Liver (tissue), 9 donors: ENCODE data around the gene EHMT1. TPM values are rescaled to one million over a fixed set of nuclear protein-coding genes. Genes with fewer than 3 reads are reported as not detected.

Experiments
- DNase-seq: peaks from one replicate; pipeline ENCODE4 v3.0.0-alpha.2; 2017; ENCODE audit warnings: low spot score
- H3K27ac ChIP-seq, 2 donors: one replicate each; pipeline ENCODE4 v1.7.0; 2013; ENCODE audit warnings: inconsistent platforms in 2 of 2, low read length in 2 of 2, control low read depth in 1 of 2, low read depth in 1 of 2, mild to moderate bottlenecking in 1 of 2
- H3K27me3 ChIP-seq, 4 donors: one replicate each; pipeline versions ENCODE4 v1.6.1 to v1.7.0; 2013; ENCODE audit warnings: low read length in 3 of 4, inconsistent platforms in 1 of 4, mild to moderate bottlenecking in 1 of 4, moderate library complexity in 1 of 4; ENCODE audit not compliant: control insufficient read depth in 4 of 4, insufficient read depth in 4 of 4
- H3K36me3 ChIP-seq, 4 donors: one replicate each; pipeline versions ENCODE4 v1.6.1 to v1.7.0; 2013; ENCODE audit warnings: low read length in 3 of 4, mild to moderate bottlenecking in 3 of 4, low read depth in 1 of 4, moderate library complexity in 1 of 4; ENCODE audit not compliant: control insufficient read depth in 4 of 4, insufficient read depth in 3 of 4
- H3K4me1 ChIP-seq, 4 donors: one replicate each; pipeline versions ENCODE4 v1.6.1 to v1.7.0; 2013; ENCODE audit warnings: low read length in 3 of 4, mild to moderate bottlenecking in 3 of 4, moderate library complexity in 1 of 4; ENCODE audit not compliant: control insufficient read depth in 4 of 4, insufficient read depth in 4 of 4
- H3K4me3 ChIP-seq, 3 donors: one replicate each; pipeline versions ENCODE4 v1.6.1 to v1.7.0; 2013; ENCODE audit warnings: low read length in 3 of 3, control low read depth in 1 of 3, low read depth in 1 of 3, mild to moderate bottlenecking in 1 of 3
- H3K9ac ChIP-seq, 2 donors: one replicate each; pipeline ENCODE4 v1.7.0; 2013; ENCODE audit warnings: low read length in 2 of 2, mild to moderate bottlenecking in 2 of 2, moderate library complexity in 2 of 2, control low read depth in 1 of 2, low read depth in 1 of 2
- H3K9me3 ChIP-seq, 4 donors: one replicate each; pipeline versions ENCODE4 v1.6.1 to v1.7.0; 2013; ENCODE audit warnings: low read length in 3 of 4; ENCODE audit not compliant: control insufficient read depth in 4 of 4
- ATF3 ChIP-seq: IDR thresholded peaks from 2 replicates; pipeline ENCODE4 v1.6.1; 2016; ENCODE audit warnings: antibody characterized with exemption
- CTCF ChIP-seq: fragments of 150-350 bp; IDR thresholded peaks from 2 replicates; pipeline ENCODE4 v1.5.1; 2017; ENCODE audit warnings: improper control_type of control experiment, low read depth, low read length; ENCODE audit not compliant: missing input control
- EGR1 ChIP-seq, 2 donors: IDR thresholded peaks; 2 replicates each; pipeline ENCODE4 v1.6.1; 2016 to 2018; ENCODE audit warnings: antibody characterized with exemption in 2 of 2, low read depth in 2 of 2
- FOXA1 ChIP-seq: IDR thresholded peaks from 2 replicates; pipeline ENCODE4 v1.6.1; 2016; ENCODE audit warnings: antibody characterized with exemption
- FOXA2 ChIP-seq: IDR thresholded peaks from 2 replicates; pipeline ENCODE4 v1.6.1; 2016; ENCODE audit warnings: antibody characterized with exemption
- GABPA ChIP-seq, 2 donors: IDR thresholded peaks in 1 of 2; conservative IDR thresholded peaks in 1 of 2; 2 replicates each; pipeline ENCODE4 v1.6.1; 2016; ENCODE audit warnings: antibody characterized with exemption in 2 of 2, mild to moderate bottlenecking in 1 of 2, moderate library complexity in 1 of 2
- HNF4A ChIP-seq, 2 donors: conservative IDR thresholded peaks; 2 replicates each; pipeline ENCODE4 v1.6.1; 2016; ENCODE audit warnings: antibody characterized with exemption in 2 of 2, mild to moderate bottlenecking in 2 of 2
- JUND ChIP-seq, 2 donors: IDR thresholded peaks; 2 replicates each; pipeline ENCODE4 v1.6.1; 2016; ENCODE audit warnings: antibody characterized with exemption in 2 of 2
- MAX ChIP-seq: IDR thresholded peaks from 2 replicates; pipeline ENCODE4 v1.6.1; 2016; ENCODE audit warnings: antibody characterized with exemption
- NR2F2 ChIP-seq: IDR thresholded peaks from 2 replicates; pipeline ENCODE4 v1.6.1; 2016; ENCODE audit warnings: antibody characterized with exemption
- RAD21 ChIP-seq, 2 donors: IDR thresholded peaks; 2 replicates each; pipeline ENCODE4 v1.6.1; 2016; ENCODE audit warnings: antibody characterized with exemption in 2 of 2, mild to moderate bottlenecking in 2 of 2
- TAF1 ChIP-seq: conservative IDR thresholded peaks from 2 replicates; pipeline ENCODE4 v1.6.1; 2016; ENCODE audit warnings: antibody characterized with exemption, mild to moderate bottlenecking
- YY1 ChIP-seq: IDR thresholded peaks from 2 replicates; pipeline ENCODE4 v1.6.1; 2016; ENCODE audit warnings: antibody characterized with exemption, mild to moderate bottlenecking
- WGBS: extraction: QIAGEN DNeasy Blood & Tissue Kit; methylation state at CpG from one replicate; pipeline ENCODE4 v1.1.7; 2013; 5-methylcytosine and 5-hydroxymethylcytosine counted together
- polyA plus RNA-seq, 2 donors: library from polyadenylated mRNA; stranded (reverse) in 1 of 2; unstranded in 1 of 2; fragments of 200-250 nt in 1 of 2; fragments of >200 nt in 1 of 2; fragmentation: Nextera tagmentation in 1 of 2; extraction: Ambion mirVana in 1 of 2; gene quantifications; one replicate each; pipeline versions ENCODE4 v1.2.1 to v1.2.3, GENCODE V29; 2013 to 2015
- total RNA-seq, 2 donors: library from RNA; depleted of rRNA; stranded (reverse); fragments of >200 nt; gene quantifications; one replicate each; pipeline ENCODE4 v1.2.3, GENCODE V29; 2014
- TF ChIP-seq, protein P1 (sequence below): IDR thresholded peaks from 2 replicates; pipeline ENCODE4 v1.6.1; 2016; ENCODE audit warnings: antibody characterized with exemption, mild to moderate bottlenecking
- donor health status: healthy.
- donor health status: healthy.
- donor health status: healthy.
- donor health status: healthy.
- donor health status: healthy.

The EHMT1 gene
- total and polyA plus RNA-seq, 4 donors = 16.1 to 48.2 (median 27.3) TPM

DNA sequence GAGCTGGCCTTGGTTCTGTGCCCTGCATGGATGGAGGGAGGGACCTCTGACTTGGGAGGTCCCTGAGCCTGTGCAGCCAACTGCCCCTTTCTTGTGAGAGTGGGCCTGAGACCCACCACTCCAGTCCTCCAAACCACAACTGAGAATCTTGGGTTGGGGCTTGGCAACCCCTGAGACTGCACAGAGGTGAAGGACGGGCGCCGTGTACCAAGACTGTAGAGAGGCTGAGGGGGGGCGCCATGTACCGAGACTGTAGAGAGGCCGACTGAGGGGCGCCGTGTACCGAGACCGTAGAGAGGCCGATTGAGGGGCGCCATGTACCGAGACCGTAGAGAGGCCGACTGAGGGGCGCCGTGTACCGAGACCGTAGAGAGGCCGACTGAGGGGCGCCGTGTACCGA is 199.5 kb downstream of the EHMT1 start:
- no peak for TF ChIP-seq RAD21 (IDR thresholded peaks at IDR 0.05)
- TF ChIP-seq ATF3 = no peak
- TF ChIP-seq EGR1 (IDR thresholded peaks at IDR 0.05; ENCODE audit: low read depth in 2 of 2) = no peak
- TF ChIP-seq, protein P1, sequence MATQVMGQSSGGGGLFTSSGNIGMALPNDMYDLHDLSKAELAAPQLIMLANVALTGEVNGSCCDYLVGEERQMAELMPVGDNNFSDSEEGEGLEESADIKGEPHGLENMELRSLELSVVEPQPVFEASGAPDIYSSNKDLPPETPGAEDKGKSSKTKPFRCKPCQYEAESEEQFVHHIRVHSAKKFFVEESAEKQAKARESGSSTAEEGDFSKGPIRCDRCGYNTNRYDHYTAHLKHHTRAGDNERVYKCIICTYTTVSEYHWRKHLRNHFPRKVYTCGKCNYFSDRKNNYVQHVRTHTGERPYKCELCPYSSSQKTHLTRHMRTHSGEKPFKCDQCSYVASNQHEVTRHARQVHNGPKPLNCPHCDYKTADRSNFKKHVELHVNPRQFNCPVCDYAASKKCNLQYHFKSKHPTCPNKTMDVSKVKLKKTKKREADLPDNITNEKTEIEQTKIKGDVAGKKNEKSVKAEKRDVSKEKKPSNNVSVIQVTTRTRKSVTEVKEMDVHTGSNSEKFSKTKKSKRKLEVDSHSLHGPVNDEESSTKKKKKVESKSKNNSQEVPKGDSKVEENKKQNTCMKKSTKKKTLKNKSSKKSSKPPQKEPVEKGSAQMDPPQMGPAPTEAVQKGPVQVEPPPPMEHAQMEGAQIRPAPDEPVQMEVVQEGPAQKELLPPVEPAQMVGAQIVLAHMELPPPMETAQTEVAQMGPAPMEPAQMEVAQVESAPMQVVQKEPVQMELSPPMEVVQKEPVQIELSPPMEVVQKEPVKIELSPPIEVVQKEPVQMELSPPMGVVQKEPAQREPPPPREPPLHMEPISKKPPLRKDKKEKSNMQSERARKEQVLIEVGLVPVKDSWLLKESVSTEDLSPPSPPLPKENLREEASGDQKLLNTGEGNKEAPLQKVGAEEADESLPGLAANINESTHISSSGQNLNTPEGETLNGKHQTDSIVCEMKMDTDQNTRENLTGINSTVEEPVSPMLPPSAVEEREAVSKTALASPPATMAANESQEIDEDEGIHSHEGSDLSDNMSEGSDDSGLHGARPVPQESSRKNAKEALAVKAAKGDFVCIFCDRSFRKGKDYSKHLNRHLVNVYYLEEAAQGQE = no peak
- TF ChIP-seq HNF4A (conservative IDR thresholded peaks at IDR 0.05) = no peak
- no peak for TF ChIP-seq NR2F2
- no peak for TF ChIP-seq CTCF
- no peak for TF ChIP-seq MAX
- TF ChIP-seq FOXA2 = no peak
- no peak for TF ChIP-seq YY1
- no peak for TF ChIP-seq GABPA (IDR thresholded peaks at IDR 0.05 in 1 of 2, conservative IDR thresholded peaks at IDR 0.05 in 1 of 2)
- TF ChIP-seq TAF1 = no peak
- no peak for DNase-seq
- peaks cover 21 to 66% (median 38%) of the 10 kb centered on the region in 4 donors for H3K36me3 ChIP-seq

GRCh38 chr9:137820161-137820855 is 201.5 kb downstream of the EHMT1 start:
- no peak for TF ChIP-seq JUND (IDR thresholded peaks at IDR 0.05)
- TF ChIP-seq FOXA2 = no peak
- TF ChIP-seq TAF1 = no peak
- no peak for TF ChIP-seq ATF3
- no peak for TF ChIP-seq NR2F2
- no peak for TF ChIP-seq FOXA1
- no peak for TF ChIP-seq YY1
- no peaks in the 10 kb centered on the region for H3K27me3 ChIP-seq
- 97% methylated on average over 11 of the region's 11 CpGs for WGBS
- H3K9me3 ChIP-seq = peaks cover 0 to 2% (median 0%) of the 10 kb centered on the region in 4 donors
- H3K4me1 ChIP-seq = no peaks in the 10 kb centered on the region
- H3K36me3 ChIP-seq = peaks cover 16 to 63% (median 39%) of the 10 kb centered on the region in 4 donors
- H3K9ac ChIP-seq = no peak overlapping the region
- no peak overlapping the region for H3K27ac ChIP-seq
- no peak overlapping the region for H3K4me3 ChIP-seq
- no peak for DNase-seq

More for the DNA sequence above, 199.5 kb downstream of the EHMT1 start:
- Histone ChIP-seq H3K27ac (no peak overlapping the region), H3K4me1 (no peaks in the 10 kb centered on the region), H3K27me3 (no peaks in the 10 kb centered on the region), H3K9ac (no peak overlapping the region), H3K4me3 (no peak overlapping the region), H3K9me3 (peaks cover 0 to 2% (median 0%) of the 10 kb centered on the region in 4 donors)
- 93% methylated on average over 18 of the region's 23 CpGs for WGBS
